SK-N-SH (cell line): Measurements from ENCODE around the gene CCDC177. TPM values are rescaled to one million over a fixed set of nuclear protein-coding genes. Genes with fewer than 3 reads are reported as not detected.

Experiments
- CTCF ChIA-PET: fragments of 300-600, 350-600 bp; formaldehyde crosslinking; extraction: SDS; loops from one replicate; lab custom pipeline; 2021; lab: Yijun Ruan, JAX
- POLR2A ChIA-PET: fragments of 350-600 bp; sonication (Branson Sonifier 250); formaldehyde crosslinking; extraction: SDS; loops from one replicate; lab custom pipeline; 2020; ENCODE audit warnings: antibody characterized with exemption, inconsistent platforms; lab: Yijun Ruan, JAX
- DNase-seq: peaks from one replicate; pipeline ENCODE4 v3.0.0; 2012
- H2AFZ ChIP-seq: fragments of 200-600 bp; sonication (generic); 2 replicates; pipeline ENCODE4 v1.8.1; 2016; ENCODE audit warnings: antibody characterized with exemption, mild to moderate bottlenecking, low read depth
- H3F3A ChIP-seq: fragments of 200-600 bp; sonication (generic); replicated peaks from 2 replicates; pipeline ENCODE3; 2016; ENCODE audit warnings: antibody characterized with exemption, mild to moderate bottlenecking; ENCODE audit not compliant: insufficient read depth
- H3K27ac ChIP-seq, 2 experiments: fragments of 200-500 bp in 1 of 2; fragments of 200-600 bp in 1 of 2; sonication (Bioruptor generic) in 1 of 2; sonication (generic), shearing (Covaris generic) in 1 of 2; 2 replicates each; pipeline versions ENCODE4 v1.5.1 to v1.6.1; 2014 to 2016; ENCODE audit warnings: low read depth in 2 of 2, inconsistent platforms in 1 of 2, low read length in 1 of 2, mild to moderate bottlenecking in 1 of 2, mixed read lengths in 1 of 2
- H3K27me3 ChIP-seq: fragments of 200-600 bp; sonication (generic), shearing (Covaris generic); 2 replicates; pipeline ENCODE4 v1.6.1; 2016; ENCODE audit warnings: mixed run types; ENCODE audit not compliant: insufficient read depth
- H3K36me3 ChIP-seq, 2 experiments: fragments of 200-500 bp in 1 of 2; fragments of 200-600 bp in 1 of 2; sonication (Bioruptor generic) in 1 of 2; sonication (generic) in 1 of 2; replicated peaks in 1 of 2; 2 replicates each; pipeline versions ENCODE3 to v1.5.1; 2014 to 2016; ENCODE audit warnings: low read length in 1 of 2, mild to moderate bottlenecking in 1 of 2; ENCODE audit not compliant: insufficient read depth in 2 of 2, control insufficient read depth in 1 of 2
- H3K4me1 ChIP-seq, 2 experiments: fragments of 200-500 bp in 1 of 2; fragments of 200-600 bp in 1 of 2; sonication (Bioruptor generic) in 1 of 2; sonication (generic), shearing (Covaris generic) in 1 of 2; 2 replicates each; pipeline versions ENCODE4 v1.5.1 to v1.6.1; 2014 to 2016; ENCODE audit warnings: low read depth in 1 of 2, low read length in 1 of 2, mixed run types in 1 of 2; ENCODE audit not compliant: insufficient read depth in 2 of 2, control insufficient read depth in 1 of 2
- H3K4me2 ChIP-seq: fragments of 200-600 bp; sonication (generic), shearing (Covaris generic); 2 replicates; pipeline ENCODE4 v1.6.1; 2017; ENCODE audit warnings: mixed run types
- H3K4me3 ChIP-seq, 2 experiments: fragments of 200-500 bp in 1 of 2; fragments of 200-600 bp in 1 of 2; sonication (Bioruptor generic) in 1 of 2; sonication (generic), shearing (Covaris generic) in 1 of 2; 2 replicates each; pipeline versions ENCODE4 v1.5.1 to v1.8.1; 2014 to 2016; ENCODE audit warnings: low read depth in 2 of 2, inconsistent platforms in 1 of 2, low read length in 1 of 2, mild to moderate bottlenecking in 1 of 2, mixed read lengths in 1 of 2, moderate library complexity in 1 of 2
- H3K79me2 ChIP-seq: fragments of 200-600 bp; sonication (generic); 2 replicates; pipeline ENCODE4 v1.8.1; 2017; ENCODE audit warnings: mild to moderate bottlenecking; ENCODE audit not compliant: insufficient read depth
- H3K9ac ChIP-seq: fragments of 200-600 bp; sonication (generic); 2 replicates; pipeline ENCODE4 v1.6.1; 2017; ENCODE audit warnings: mixed run types
- H3K9me2 ChIP-seq: fragments of 200-600 bp; sonication (generic); 2 replicates; pipeline ENCODE4 v1.6.1; 2017; ENCODE audit warnings: mixed run types
- H3K9me3 ChIP-seq: fragments of 200-600 bp; sonication (generic); 2 replicates; pipeline ENCODE4 v1.6.1; 2017; ENCODE audit warnings: mixed run types, mild to moderate bottlenecking, moderate library complexity
- H4K20me1 ChIP-seq: fragments of 200-600 bp; sonication (generic); 2 replicates; pipeline ENCODE4 v1.6.1; 2017; ENCODE audit warnings: mild to moderate bottlenecking, mixed run types; ENCODE audit not compliant: insufficient read depth
- CHD2 ChIP-seq: fragments of 150-350 bp; IDR thresholded peaks from 2 replicates; pipeline ENCODE4 v1.6.1; 2018; ENCODE audit warnings: low read length; ENCODE audit not compliant: partially characterized antibody
- CTCF ChIP-seq: fragments of 200-600 bp; sonication (generic); IDR thresholded peaks from 2 replicates; pipeline ENCODE4 v1.6.1; 2017; ENCODE audit warnings: antibody characterized with exemption, mild to moderate bottlenecking, moderate library complexity
- ELF1 ChIP-seq: IDR thresholded peaks from 2 replicates; pipeline ENCODE4 v1.4.0; 2012
- FOXM1 ChIP-seq: IDR thresholded peaks from 2 replicates; pipeline ENCODE4 v1.4.0; 2012; ENCODE audit warnings: low read depth, mild to moderate bottlenecking
- JUND ChIP-seq: IDR thresholded peaks from 2 replicates; pipeline ENCODE4 v1.4.0; 2012
- MEF2A ChIP-seq: IDR thresholded peaks from 2 replicates; pipeline ENCODE4 v1.4.0; 2012; ENCODE audit warnings: low read depth, borderline replicate concordance
- MXI1 ChIP-seq: IDR thresholded peaks from 2 replicates; pipeline ENCODE4 v1.6.1; 2012; ENCODE audit warnings: mild to moderate bottlenecking, low read depth, low read length, improper control_type of control experiment
- NFIC ChIP-seq: IDR thresholded peaks from 2 replicates; pipeline ENCODE4 v1.4.0; 2012; ENCODE audit warnings: borderline replicate concordance
- NRF1 ChIP-seq: IDR thresholded peaks from 2 replicates; pipeline ENCODE4 v1.6.1; 2012; ENCODE audit warnings: low read depth, mild to moderate bottlenecking, low read length
- PBX3 ChIP-seq: IDR thresholded peaks from 2 replicates; pipeline ENCODE4; 2012
- RAD21 ChIP-seq: IDR thresholded peaks from 2 replicates; pipeline ENCODE4 v1.6.1; 2012; ENCODE audit warnings: mild to moderate bottlenecking, low read length
- RCOR1 ChIP-seq: fragments of 150-350 bp; IDR thresholded peaks from 2 replicates; pipeline ENCODE4 v1.6.1; 2017; ENCODE audit warnings: antibody characterized with exemption, low read length
- RFX5 ChIP-seq: IDR thresholded peaks from 2 replicates; pipeline ENCODE4 v1.6.1; 2012; ENCODE audit warnings: mild to moderate bottlenecking, improper control_type of control experiment, low read length
- SIN3A ChIP-seq: IDR thresholded peaks from 2 replicates; pipeline ENCODE4 v1.6.1; 2012; ENCODE audit warnings: low read depth, mild to moderate bottlenecking, low read length, moderate library complexity, borderline replicate concordance
- SMC3 ChIP-seq: IDR thresholded peaks from 2 replicates; pipeline ENCODE4 v1.6.1; 2012; ENCODE audit warnings: low read depth, low read length, improper control_type of control experiment
- TAF1 ChIP-seq: IDR thresholded peaks from 2 replicates; pipeline ENCODE4 v1.6.1; 2012; ENCODE audit warnings: low read depth, mild to moderate bottlenecking, low read length, moderate library complexity, borderline replicate concordance
- ZBTB33 ChIP-seq: IDR thresholded peaks from 2 replicates; pipeline ENCODE4 v1.4.0; 2012; ENCODE audit warnings: low read depth, borderline replicate concordance
- WGBS: methylation state at CpG from one replicate; pipeline ENCODE4 v1.1.6; 2017; ENCODE audit warnings: low lambda C conversion rate; 5-methylcytosine and 5-hydroxymethylcytosine counted together
- polyA plus RNA-seq, 3 experiments: library from polyadenylated mRNA; depleted of rRNA; stranded (reverse); fragments of >200 nt; gene quantifications; 2 replicates each; pipeline ENCODE4 v1.2.3, GENCODE V29; 2012
- TF ChIP-seq, protein P1 (sequence below): IDR thresholded peaks from 2 replicates; pipeline ENCODE4 v1.6.1; 2012; ENCODE audit warnings: mild to moderate bottlenecking, low read depth, low read length, moderate library complexity

The CCDC177 gene
- polyA plus RNA-seq, 1 of the 3 experiments (the other 2 are of a cell fraction), result not detected

- H3K9ac ChIP-seq, result no peak overlapping the region
- no peaks in the 10 kb centered on the region for H3K9me3 ChIP-seq
- TF ChIP-seq SMC3, result no peak
- POLR2A ChIA-PET, result no interaction called here
- no peak for DNase-seq
- H3K79me2 ChIP-seq, result no peaks in the 10 kb centered on the region
- H3K4me3 ChIP-seq, result no peak overlapping the region
- H3K4me1 ChIP-seq, result peaks cover 0 to 3% of the 10 kb centered on the region in 2 experiments; a peak in 2 of 4 replicates
- H3K27ac ChIP-seq, result no peak overlapping the region
- H2AFZ ChIP-seq, result no peak overlapping the region
- WGBS, result 69% methylated on average over 5 of the region's 5 CpGs
- no peaks in the 10 kb centered on the region for H4K20me1 ChIP-seq
- H3K27me3 ChIP-seq, result no peaks in the 10 kb centered on the region
- H3K9me2 ChIP-seq, result no peaks in the 10 kb centered on the region
- H3K36me3 ChIP-seq, result no peaks in the 10 kb centered on the region
- H3F3A ChIP-seq, result no peaks in the 10 kb centered on the region
- CTCF ChIA-PET, result interaction anchor here (1.0 to 4.6 kb wide), 3 partner anchors 8 to 132 kb away, joined by 3 to 23 read pairs (median 9); no protein-coding TSS in a partner anchor
- H3K4me2 ChIP-seq, result no peak overlapping the region
Measured at GRCh38 chr14:69595336-69595735, 20.7 kb upstream of the CCDC177 start.

GRCh38 chr14:69594846-69595245, 20.2 kb upstream of the CCDC177 start:
- no peak overlapping the region for H3K4me2 ChIP-seq
- H3F3A ChIP-seq, result no peaks in the 10 kb centered on the region
- no peaks in the 10 kb centered on the region for H4K20me1 ChIP-seq
- no peak overlapping the region for H3K4me3 ChIP-seq
- no peaks in the 10 kb centered on the region for H3K36me3 ChIP-seq
- H3K27me3 ChIP-seq, result no peaks in the 10 kb centered on the region
- TF ChIP-seq MXI1 (no peak), SMC3 (no peak), SIN3A (no peak), JUND (no peak), TAF1 (no peak), RCOR1 (no peak), NRF1 (no peak), MEF2A (no peak), RAD21 (no peak), RFX5 (no peak), ELF1 (no peak), CTCF (no peak), FOXM1 (no peak), NFIC (no peak), PBX3 (no peak), ZBTB33 (no peak), CHD2 (no peak)
- TF ChIP-seq, protein P1, sequence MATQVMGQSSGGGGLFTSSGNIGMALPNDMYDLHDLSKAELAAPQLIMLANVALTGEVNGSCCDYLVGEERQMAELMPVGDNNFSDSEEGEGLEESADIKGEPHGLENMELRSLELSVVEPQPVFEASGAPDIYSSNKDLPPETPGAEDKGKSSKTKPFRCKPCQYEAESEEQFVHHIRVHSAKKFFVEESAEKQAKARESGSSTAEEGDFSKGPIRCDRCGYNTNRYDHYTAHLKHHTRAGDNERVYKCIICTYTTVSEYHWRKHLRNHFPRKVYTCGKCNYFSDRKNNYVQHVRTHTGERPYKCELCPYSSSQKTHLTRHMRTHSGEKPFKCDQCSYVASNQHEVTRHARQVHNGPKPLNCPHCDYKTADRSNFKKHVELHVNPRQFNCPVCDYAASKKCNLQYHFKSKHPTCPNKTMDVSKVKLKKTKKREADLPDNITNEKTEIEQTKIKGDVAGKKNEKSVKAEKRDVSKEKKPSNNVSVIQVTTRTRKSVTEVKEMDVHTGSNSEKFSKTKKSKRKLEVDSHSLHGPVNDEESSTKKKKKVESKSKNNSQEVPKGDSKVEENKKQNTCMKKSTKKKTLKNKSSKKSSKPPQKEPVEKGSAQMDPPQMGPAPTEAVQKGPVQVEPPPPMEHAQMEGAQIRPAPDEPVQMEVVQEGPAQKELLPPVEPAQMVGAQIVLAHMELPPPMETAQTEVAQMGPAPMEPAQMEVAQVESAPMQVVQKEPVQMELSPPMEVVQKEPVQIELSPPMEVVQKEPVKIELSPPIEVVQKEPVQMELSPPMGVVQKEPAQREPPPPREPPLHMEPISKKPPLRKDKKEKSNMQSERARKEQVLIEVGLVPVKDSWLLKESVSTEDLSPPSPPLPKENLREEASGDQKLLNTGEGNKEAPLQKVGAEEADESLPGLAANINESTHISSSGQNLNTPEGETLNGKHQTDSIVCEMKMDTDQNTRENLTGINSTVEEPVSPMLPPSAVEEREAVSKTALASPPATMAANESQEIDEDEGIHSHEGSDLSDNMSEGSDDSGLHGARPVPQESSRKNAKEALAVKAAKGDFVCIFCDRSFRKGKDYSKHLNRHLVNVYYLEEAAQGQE, result no peak
- no peaks in the 10 kb centered on the region for H3K9me3 ChIP-seq
- ChIA-PET POLR2A (no interaction called here), CTCF (interaction anchor here (1.0 to 4.6 kb wide), 3 partner anchors 9 to 132 kb away, joined by 3 to 23 read pairs (median 9); no protein-coding TSS in a partner anchor)
- no peak overlapping the region for H2AFZ ChIP-seq
- no peak for DNase-seq
- no peaks in the 10 kb centered on the region for H3K9me2 ChIP-seq
- no peak overlapping the region for H3K9ac ChIP-seq
- no peak overlapping the region for H3K27ac ChIP-seq
- no peaks in the 10 kb centered on the region for H3K79me2 ChIP-seq
- H3K4me1 ChIP-seq, result peaks cover 0 to 3% of the 10 kb centered on the region in 2 experiments; a peak in 2 of 4 replicates
- WGBS, result 88% methylated on average over 6 of the region's 6 CpGs
